ENCODE results near the gene AOX1. TPM values are rescaled to one million over a fixed set of nuclear protein-coding genes. Genes with fewer than 3 reads are reported as not detected.

The AOX1 gene
- total and polyA plus RNA-seq, 2 experiments from 2014 or later: not detected

DNA sequence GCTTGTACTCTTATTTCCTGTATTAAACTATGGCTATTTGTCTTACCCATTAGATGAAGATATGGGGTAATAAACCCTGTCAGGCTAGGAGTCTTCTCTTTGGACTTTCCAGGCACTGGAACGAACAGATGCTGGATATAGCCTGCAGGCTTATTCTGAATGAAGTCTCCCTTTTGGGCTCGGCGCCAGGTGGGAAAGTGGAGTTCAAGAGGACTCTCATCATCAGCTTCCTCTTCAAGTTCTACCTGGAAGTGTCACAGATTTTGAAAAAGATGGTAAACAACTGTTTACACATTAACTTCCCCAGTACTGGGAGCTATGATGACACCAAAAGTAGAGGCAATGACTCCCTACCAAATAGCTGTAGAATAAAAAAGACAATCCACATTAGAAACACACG is 27.9 kb downstream of the AOX1 start:
- H3K27me3 ChIP-seq: no peaks in the 10 kb centered on the region
- H3K9me3 ChIP-seq (ENCODE audit: low read depth): no peaks in the 10 kb centered on the region
- DNase-seq (ENCODE audit: low read depth in 1 of 2, low spot score in 1 of 2): no peak
- TF ChIP-seq, protein P1, sequence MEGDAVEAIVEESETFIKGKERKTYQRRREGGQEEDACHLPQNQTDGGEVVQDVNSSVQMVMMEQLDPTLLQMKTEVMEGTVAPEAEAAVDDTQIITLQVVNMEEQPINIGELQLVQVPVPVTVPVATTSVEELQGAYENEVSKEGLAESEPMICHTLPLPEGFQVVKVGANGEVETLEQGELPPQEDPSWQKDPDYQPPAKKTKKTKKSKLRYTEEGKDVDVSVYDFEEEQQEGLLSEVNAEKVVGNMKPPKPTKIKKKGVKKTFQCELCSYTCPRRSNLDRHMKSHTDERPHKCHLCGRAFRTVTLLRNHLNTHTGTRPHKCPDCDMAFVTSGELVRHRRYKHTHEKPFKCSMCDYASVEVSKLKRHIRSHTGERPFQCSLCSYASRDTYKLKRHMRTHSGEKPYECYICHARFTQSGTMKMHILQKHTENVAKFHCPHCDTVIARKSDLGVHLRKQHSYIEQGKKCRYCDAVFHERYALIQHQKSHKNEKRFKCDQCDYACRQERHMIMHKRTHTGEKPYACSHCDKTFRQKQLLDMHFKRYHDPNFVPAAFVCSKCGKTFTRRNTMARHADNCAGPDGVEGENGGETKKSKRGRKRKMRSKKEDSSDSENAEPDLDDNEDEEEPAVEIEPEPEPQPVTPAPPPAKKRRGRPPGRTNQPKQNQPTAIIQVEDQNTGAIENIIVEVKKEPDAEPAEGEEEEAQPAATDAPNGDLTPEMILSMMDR (IDR thresholded peaks at IDR 0.05; ENCODE audit: low read depth, low read length): no peak
- no peaks in the 10 kb centered on the region for H3K36me3 ChIP-seq
- no peaks in the 10 kb centered on the region for H3K4me1 ChIP-seq (ENCODE audit: low read depth)
- no peak overlapping the region for H3K4me3 ChIP-seq
- no peak overlapping the region for H3K27ac ChIP-seq

DNA sequence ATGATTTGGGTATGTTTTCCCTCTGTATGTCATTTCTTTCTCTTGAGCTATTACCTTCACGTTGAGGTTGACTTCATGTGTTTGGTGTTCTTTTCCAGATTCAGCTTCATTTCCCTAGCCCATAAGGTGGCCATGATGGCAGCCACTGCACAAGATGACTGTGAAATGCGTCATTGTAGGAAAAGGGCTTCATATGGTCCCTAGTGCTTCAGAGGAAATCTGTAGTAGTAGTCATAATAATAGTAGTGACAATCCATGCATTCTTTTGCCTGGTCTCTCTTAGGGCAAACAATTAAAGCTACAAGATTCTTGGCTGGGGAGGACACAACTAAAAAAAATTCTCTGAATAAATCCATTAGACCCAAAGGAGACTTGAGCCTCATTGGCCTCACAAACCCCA is 28.4 kb downstream of the AOX1 start:
- no peaks in the 10 kb centered on the region for H3K27me3 ChIP-seq
- TF ChIP-seq, protein P1 (IDR thresholded peaks at IDR 0.05; ENCODE audit: low read depth, low read length): no peak
- H3K4me1 ChIP-seq (ENCODE audit: low read depth): no peaks in the 10 kb centered on the region
- H3K36me3 ChIP-seq: no peaks in the 10 kb centered on the region
- no peak for DNase-seq (ENCODE audit: low read depth in 1 of 2, low spot score in 1 of 2)
- H3K4me3 ChIP-seq: no peak overlapping the region
- H3K27ac ChIP-seq: no peak overlapping the region
- H3K9me3 ChIP-seq (ENCODE audit: low read depth): no peaks in the 10 kb centered on the region

DNA sequence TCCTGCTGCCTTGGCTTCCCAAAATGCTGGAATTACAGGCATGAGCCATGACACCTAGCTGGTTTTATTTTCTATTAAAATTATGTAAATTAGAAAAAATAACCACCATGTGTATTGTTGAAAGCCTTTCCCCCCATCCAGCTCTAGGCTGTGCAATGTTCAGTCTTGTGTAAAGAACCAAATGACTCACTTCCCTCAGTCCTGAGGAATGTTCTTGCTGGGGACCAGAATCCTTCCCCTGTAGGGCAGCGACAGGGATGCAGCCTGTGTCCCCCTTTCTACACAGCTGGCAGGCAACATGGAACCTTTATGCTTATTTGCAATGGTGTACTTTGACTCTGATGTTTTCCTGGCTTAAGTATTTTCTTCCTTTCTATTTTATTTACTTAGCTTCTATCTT is 29.4 kb downstream of the AOX1 start:
- Histone ChIP-seq H3K36me3 (no peaks in the 10 kb centered on the region), H3K27me3 (no peaks in the 10 kb centered on the region), H3K4me3 (no peak overlapping the region), H3K4me1 (ENCODE audit: low read depth) (no peaks in the 10 kb centered on the region), H3K9me3 (ENCODE audit: low read depth) (no peaks in the 10 kb centered on the region), H3K27ac (no peak overlapping the region)
- peak in 1 of 2 donors; percentile 79 for DNase-seq (ENCODE audit: low read depth in 1 of 2, low spot score in 1 of 2)
- TF ChIP-seq, protein P1 (IDR thresholded peaks at IDR 0.05; ENCODE audit: low read depth, low read length): no peak

DNA sequence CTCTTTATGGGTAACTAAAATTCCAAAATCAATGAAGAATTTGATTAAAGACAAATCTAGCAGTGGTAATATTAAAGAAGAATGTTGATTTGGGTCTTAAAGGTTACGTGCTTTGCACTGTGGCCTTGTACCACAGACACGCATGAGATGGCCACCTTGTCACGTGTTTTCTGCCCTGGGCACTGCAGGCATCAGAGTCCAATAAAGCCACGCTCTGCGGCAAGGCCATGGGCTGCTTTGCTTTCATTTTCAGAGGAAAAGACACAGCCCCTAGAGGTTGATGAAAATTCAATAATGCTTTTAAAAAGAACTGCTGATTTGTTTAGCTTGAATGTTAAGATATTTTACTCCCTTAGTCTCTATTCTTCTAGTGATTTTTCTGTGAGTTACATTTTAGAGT is 30.4 kb downstream of the AOX1 start:
- no peaks in the 10 kb centered on the region for H3K9me3 ChIP-seq (ENCODE audit: low read depth)
- H3K4me1 ChIP-seq (ENCODE audit: low read depth): no peaks in the 10 kb centered on the region
- TF ChIP-seq, protein P1 (IDR thresholded peaks at IDR 0.05; ENCODE audit: low read depth, low read length): no peak
- H3K36me3 ChIP-seq: no peaks in the 10 kb centered on the region
- H3K4me3 ChIP-seq: no peak overlapping the region
- H3K27ac ChIP-seq: no peak overlapping the region
- no peaks in the 10 kb centered on the region for H3K27me3 ChIP-seq
- DNase-seq (ENCODE audit: low read depth in 1 of 2, low spot score in 1 of 2): no peak

DNA sequence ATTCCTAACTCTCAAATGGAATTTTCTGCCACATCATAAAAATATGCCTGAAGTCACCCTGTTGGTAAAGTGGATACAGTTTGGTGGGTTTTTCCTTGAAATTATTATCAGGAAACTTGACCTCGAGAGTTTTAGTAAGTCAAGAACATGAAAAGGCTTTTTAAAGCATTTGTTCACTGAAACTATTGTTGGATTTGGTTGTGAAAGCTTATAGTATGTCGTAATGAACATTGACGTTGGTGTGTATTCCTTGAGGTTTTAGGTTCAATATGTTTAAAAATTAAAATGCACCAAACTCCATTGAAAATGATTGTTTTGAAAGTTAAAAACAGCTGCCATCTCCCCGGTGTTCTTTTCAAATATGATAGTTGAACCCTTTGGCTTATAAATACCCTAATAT is 30.8 kb downstream of the AOX1 start:
- Histone ChIP-seq H3K4me3 (no peak overlapping the region), H3K9me3 (ENCODE audit: low read depth) (no peaks in the 10 kb centered on the region), H3K4me1 (ENCODE audit: low read depth) (no peaks in the 10 kb centered on the region), H3K27me3 (no peaks in the 10 kb centered on the region), H3K27ac (no peak overlapping the region), H3K36me3 (no peaks in the 10 kb centered on the region)
- peak in 1 of 2 donors; percentile 67 for DNase-seq (ENCODE audit: low read depth in 1 of 2, low spot score in 1 of 2)
- TF ChIP-seq, protein P1 (IDR thresholded peaks at IDR 0.05; ENCODE audit: low read depth, low read length): no peak
